Pancreas (tissue), 10 donors: Measurements from ENCODE around the gene TJP2. TPM values are rescaled to one million over a fixed set of nuclear protein-coding genes. Genes with fewer than 3 reads are reported as not detected.

Experiments
- ATAC-seq, 4 donors: fragments of 200-7000 bp; cut with Tn5 transposase; one replicate each; pipeline versions ENCODE4 v1.8.0 to v1.9.1; 2020; ENCODE audit warnings: mild to moderate bottlenecking in 4 of 4, moderate library complexity in 4 of 4
- DNase-seq, 6 donors: peaks; one replicate each; pipeline ENCODE4 v3.0.0-alpha.2; 2020
- FAIRE-seq: peaks from 2 replicates; lab custom pipeline; 2012; peaks lifted over from hg19 to GRCh38; lab: Jason Lieb, UNC
- H3K27ac ChIP-seq, 4 donors: fragments of 200-600 bp; sonication (generic); 1 replicate in 3 of 4; 2 replicates in 1 of 4; pipeline versions ENCODE4 v1.5.0 to v1.8.0; 2020
- H3K27me3 ChIP-seq, 4 donors: fragments of 200-600 bp; one replicate each; pipeline ENCODE4 v1.8.0; 2021
- H3K36me3 ChIP-seq, 3 donors: fragments of 200-600 bp; sonication (generic) in 1 of 3; one replicate each; pipeline versions ENCODE4 v1.5.0 to v1.8.0; 2020 to 2021
- H3K4me1 ChIP-seq, 3 donors: fragments of 200-600 bp; one replicate each; pipeline ENCODE4 v1.8.0; 2021
- H3K4me3 ChIP-seq, 4 donors: fragments of 200-600 bp; sonication (generic) in 2 of 4; one replicate each; pipeline versions ENCODE4 v1.5.0 to v1.8.0; 2020 to 2021
- H3K9me3 ChIP-seq, 4 donors: fragments of 200-600 bp; one replicate each; pipeline ENCODE4 v1.8.0; 2021
- WGBS, 2 donors: extraction: QIAGEN DNeasy Blood & Tissue Kit; methylation state at CpG; one replicate each; pipeline ENCODE4 v1.1.7; 2013; 5-methylcytosine and 5-hydroxymethylcytosine counted together
- intact Hi-C, 3 donors: fragments of 100-400 bp; cut with DNase I; formaldehyde crosslinking; loops; one replicate each; pipeline versions ENCODE4 v1.11.1 to v1.14.2; 2022
- polyA plus RNA-seq, 2 donors: library from polyadenylated mRNA; stranded (reverse); fragments of 200-250 nt; gene quantifications; one replicate each; pipeline ENCODE4 v1.2.3, GENCODE V29; 2013
- total RNA-seq, 6 donors: library from RNA; stranded (reverse); fragmentation: NEBNext Ultra II Directional in 4 of 6; extraction: Animal tissue kit (Norgen Biotek cat#: 25700) in 4 of 6; gene quantifications; one replicate each; pipeline versions ENCODE4 v1.2.1 to v1.2.4, GENCODE V29; 2021 to 2023
- TF ChIP-seq, protein P1 (sequence below), 4 donors: fragments of 200-600 bp; sonication (generic) in 3 of 4; IDR thresholded peaks; one replicate each; pipeline versions ENCODE4 v1.5.0 to v1.8.0; 2021; ENCODE audit warnings: antibody characterized with exemption in 4 of 4
- donor health status: healthy with polysubstance abuse.
- donor health status: DM: no; HTN: no; CAD: no; lungs with moderate emphysema.
- donor health status: DM: no; HTN: no; CAD: no.
- donor health status: control.
- donor health status: control.
- donor health status: Bipolar disorder and iron deficiency.
- donor health status: DM: yes; HTN: yes; CAD: no.
- donor health status: DM: no; HTN: no; CAD: no.
- donor health status: DM: no; HTN: no; CAD: no.
- donor health status: DM: yes; HTN: yes; CAD: no.

Gene TJP2
- total and polyA plus RNA-seq, 8 donors: 24.1 to 70.3 (median 31.5) TPM

DNA sequence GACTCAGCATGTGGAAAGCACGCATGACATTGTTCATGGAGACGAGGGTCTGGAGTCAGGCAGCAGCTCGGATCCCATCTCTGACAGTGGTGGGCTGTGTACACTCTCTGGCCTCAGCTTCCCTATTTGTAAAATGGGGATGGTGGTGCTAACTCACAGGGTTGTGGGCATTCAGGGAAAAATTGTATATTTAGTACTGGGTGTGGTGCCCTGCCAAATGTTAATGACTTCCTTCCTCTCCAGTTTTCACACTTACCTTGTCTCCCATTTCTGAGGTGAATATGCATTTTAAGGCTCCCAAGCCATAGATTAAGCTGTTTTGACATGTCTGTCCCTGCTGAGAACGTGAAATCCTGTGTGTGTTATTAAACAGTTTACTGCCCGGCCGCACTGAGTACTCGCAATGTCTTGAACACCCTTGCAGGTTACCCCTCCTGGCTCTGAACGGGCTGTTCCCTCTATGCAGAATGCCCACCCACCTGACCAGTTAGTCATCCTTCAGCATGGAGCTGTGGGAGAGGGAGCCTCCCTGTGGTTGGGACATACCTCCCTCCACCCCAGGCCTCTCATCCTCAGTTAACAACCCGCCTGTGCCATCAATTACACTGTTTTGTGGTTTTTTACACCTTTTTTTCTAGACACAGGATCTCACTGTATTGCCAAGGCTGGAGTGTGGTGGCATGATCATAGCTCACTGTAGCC, 25.8 kb downstream of the TJP2 start:
- FAIRE-seq: no peak
- peak in 3 of 4 donors; percentile 31 to 55 (median 35) for ATAC-seq
- Histone ChIP-seq H3K9me3 (no peaks in the 10 kb centered on the region), H3K36me3 (no peaks in the 10 kb centered on the region), H3K4me3 (no peak overlapping the region), H3K27me3 (no peaks in the 10 kb centered on the region), H3K27ac (no peak overlapping the region), H3K4me1 (peaks cover 0 to 8% (median 0%) of the 10 kb centered on the region in 3 donors)
- WGBS, 2 donors: 86 to 90% methylated on average over 9 of the region's 9 CpGs
- TF ChIP-seq, protein P1, sequence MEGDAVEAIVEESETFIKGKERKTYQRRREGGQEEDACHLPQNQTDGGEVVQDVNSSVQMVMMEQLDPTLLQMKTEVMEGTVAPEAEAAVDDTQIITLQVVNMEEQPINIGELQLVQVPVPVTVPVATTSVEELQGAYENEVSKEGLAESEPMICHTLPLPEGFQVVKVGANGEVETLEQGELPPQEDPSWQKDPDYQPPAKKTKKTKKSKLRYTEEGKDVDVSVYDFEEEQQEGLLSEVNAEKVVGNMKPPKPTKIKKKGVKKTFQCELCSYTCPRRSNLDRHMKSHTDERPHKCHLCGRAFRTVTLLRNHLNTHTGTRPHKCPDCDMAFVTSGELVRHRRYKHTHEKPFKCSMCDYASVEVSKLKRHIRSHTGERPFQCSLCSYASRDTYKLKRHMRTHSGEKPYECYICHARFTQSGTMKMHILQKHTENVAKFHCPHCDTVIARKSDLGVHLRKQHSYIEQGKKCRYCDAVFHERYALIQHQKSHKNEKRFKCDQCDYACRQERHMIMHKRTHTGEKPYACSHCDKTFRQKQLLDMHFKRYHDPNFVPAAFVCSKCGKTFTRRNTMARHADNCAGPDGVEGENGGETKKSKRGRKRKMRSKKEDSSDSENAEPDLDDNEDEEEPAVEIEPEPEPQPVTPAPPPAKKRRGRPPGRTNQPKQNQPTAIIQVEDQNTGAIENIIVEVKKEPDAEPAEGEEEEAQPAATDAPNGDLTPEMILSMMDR (IDR thresholded peaks at IDR 0.05): no peak
- DNase-seq: no peak
- intact Hi-C loops: no loop called here

GRCh38 chr9:69202556-69202955, 28.5 kb downstream of the TJP2 start:
- H3K9me3 ChIP-seq: no peaks in the 10 kb centered on the region
- H3K4me3 ChIP-seq: no peak overlapping the region
- DNase-seq (no peak), FAIRE-seq (no peak), ATAC-seq (no peak)
- 96 to 99% methylated on average over 4 of the region's 4 CpGs for WGBS, 2 donors
- H3K27ac ChIP-seq: no peak overlapping the region
- intact Hi-C loops: no loop called here
- peaks cover 0 to 8% (median 0%) of the 10 kb centered on the region in 3 donors for H3K4me1 ChIP-seq
- H3K27me3 ChIP-seq: no peaks in the 10 kb centered on the region
- TF ChIP-seq, protein P1 (IDR thresholded peaks at IDR 0.05): no peak
- H3K36me3 ChIP-seq: no peaks in the 10 kb centered on the region

DNA sequence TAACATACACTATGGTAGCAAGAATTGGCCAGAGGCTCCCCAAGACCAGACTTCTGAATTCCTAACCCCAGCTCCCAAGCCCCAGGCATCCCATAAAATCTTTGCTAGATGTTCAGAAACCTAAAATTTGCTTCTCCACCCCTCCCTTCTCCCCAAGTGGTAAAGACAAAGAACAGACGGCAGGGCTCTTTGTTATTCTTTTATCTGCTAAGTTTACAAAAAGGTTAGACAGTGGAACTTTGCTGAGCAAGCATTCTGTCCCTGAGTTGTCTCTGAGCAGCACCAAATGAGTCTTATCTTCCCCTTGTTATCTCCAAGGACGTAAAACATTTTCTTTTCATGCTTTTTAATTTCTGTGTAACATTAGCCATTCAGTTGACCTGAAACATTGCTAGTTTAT, 30.2 kb downstream of the TJP2 start:
- peaks cover 0 to 8% (median 0%) of the 10 kb centered on the region in 3 donors for H3K4me1 ChIP-seq
- DNase-seq: no peak
- H3K27me3 ChIP-seq: no peaks in the 10 kb centered on the region
- no peak for FAIRE-seq
- no peaks in the 10 kb centered on the region for H3K9me3 ChIP-seq
- TF ChIP-seq, protein P1 (IDR thresholded peaks at IDR 0.05): no peak
- no peak overlapping the region for H3K4me3 ChIP-seq
- no peak for ATAC-seq
- 7 to 14% methylated on average over 2 of the region's 2 CpGs for WGBS, 2 donors
- no peaks in the 10 kb centered on the region for H3K36me3 ChIP-seq
- no peak overlapping the region for H3K27ac ChIP-seq
- intact Hi-C loops: no loop called here

GRCh38 chr9:69204849-69205248, 30.8 kb downstream of the TJP2 start:
- intact Hi-C loops: no loop called here
- H3K36me3 ChIP-seq: no peaks in the 10 kb centered on the region
- TF ChIP-seq, protein P1 (IDR thresholded peaks at IDR 0.05): no peak
- FAIRE-seq (no peak), ATAC-seq (peak in 3 of 4 donors; percentile 34 to 57 (median 41)), DNase-seq (no peak)
- no peaks in the 10 kb centered on the region for H3K27me3 ChIP-seq
- H3K27ac ChIP-seq: no peak overlapping the region
- H3K9me3 ChIP-seq: no peaks in the 10 kb centered on the region
- H3K4me1 ChIP-seq: peaks cover 0 to 8% (median 0%) of the 10 kb centered on the region in 3 donors
- 72 to 75% methylated on average over 7 of the region's 7 CpGs for WGBS, 2 donors
- no peak overlapping the region for H3K4me3 ChIP-seq

- TF ChIP-seq, protein P1 (IDR thresholded peaks at IDR 0.05): no peak
- Histone ChIP-seq H3K4me1 (peaks cover 0 to 8% (median 0%) of the 10 kb centered on the region in 3 donors), H3K27ac (no peak overlapping the region), H3K27me3 (no peaks in the 10 kb centered on the region), H3K4me3 (no peak overlapping the region), H3K36me3 (no peaks in the 10 kb centered on the region), H3K9me3 (no peaks in the 10 kb centered on the region)
- 93 to 95% methylated on average over 5 of the region's 5 CpGs for WGBS, 2 donors
- DNase-seq (no peak), ATAC-seq (no peak), FAIRE-seq (no peak)
- intact Hi-C loops: no loop called here
Measured at GRCh38 chr9:69206047-69206446, 32.0 kb downstream of the TJP2 start.
